ENCODE results near the gene NFE2.

NFE2 gene

DNA sequence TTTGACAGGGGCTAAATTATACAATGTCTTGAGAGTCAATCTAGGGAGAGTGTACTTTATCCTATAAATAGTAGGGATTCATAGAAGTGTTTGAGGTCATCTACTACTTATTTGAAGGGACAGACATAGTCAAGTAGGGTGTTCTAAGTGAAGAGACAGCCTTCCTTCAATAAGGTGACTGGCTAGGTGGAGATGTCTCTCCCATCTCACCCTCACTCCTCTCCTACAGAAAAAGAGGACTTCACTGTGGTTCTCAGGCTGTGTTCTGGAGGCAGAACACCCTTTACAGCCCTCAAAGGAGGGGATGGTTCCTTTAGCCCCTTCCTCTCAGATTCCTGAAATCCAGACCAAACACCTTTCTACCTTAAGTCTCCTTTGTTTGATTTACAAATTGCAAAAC, 2.8 kb upstream of the NFE2 start:
- H3K36me3 ChIP-seq (ENCODE audit: insufficient read depth, low read length), result no peaks in the 10 kb centered on the region
- no peaks in the 10 kb centered on the region; the same call in 1 of the 2 replicates for H3K27me3 ChIP-seq (ENCODE audit: insufficient read depth, low read length)
- no peak overlapping the region for H3K27ac ChIP-seq (ENCODE audit: low read depth, low read length)
- no peaks in the 10 kb centered on the region for H3K9me3 ChIP-seq (ENCODE audit: insufficient read depth, low read depth, low read length)
- H3K4me3 ChIP-seq (ENCODE audit: low read length), result no peak overlapping the region
- peaks cover 44% of the 10 kb centered on the region for H3K4me1 ChIP-seq (ENCODE audit: insufficient read depth, low read length)
- no peak overlapping the region for H3K9ac ChIP-seq (ENCODE audit: low read depth, low read length)

- no peaks in the 10 kb centered on the region for H3K9me3 ChIP-seq (ENCODE audit: insufficient read depth, low read depth, low read length)
- H3K36me3 ChIP-seq (ENCODE audit: insufficient read depth, low read length), result no peaks in the 10 kb centered on the region
- peak overlapping the region; percentile 54 for H3K4me3 ChIP-seq (ENCODE audit: low read length)
- peaks cover 44% of the 10 kb centered on the region for H3K4me1 ChIP-seq (ENCODE audit: insufficient read depth, low read length)
- H3K9ac ChIP-seq (ENCODE audit: low read depth, low read length), result peak overlapping the region; percentile 76
- 10% methylated on average over 1 of the region's 1 CpG for WGBS
- no peaks in the 10 kb centered on the region; the same call in 1 of the 2 replicates for H3K27me3 ChIP-seq (ENCODE audit: insufficient read depth, low read length)
- peak overlapping the region; percentile 94 for H3K27ac ChIP-seq (ENCODE audit: low read depth, low read length)
Measured at GRCh38 chr12:54301428-54302048, 723 bp upstream of the NFE2 start.

GRCh38 chr12:54300225-54300731, 537 bp downstream of the NFE2 start:
- H3K9me3 ChIP-seq (ENCODE audit: insufficient read depth, low read depth, low read length), result no peaks in the 10 kb centered on the region
- no peaks in the 10 kb centered on the region; the same call in 1 of the 2 replicates for H3K27me3 ChIP-seq (ENCODE audit: insufficient read depth, low read length)
- WGBS, result 50% methylated on average over 2 of the region's 3 CpGs
- no peaks in the 10 kb centered on the region for H3K36me3 ChIP-seq (ENCODE audit: insufficient read depth, low read length)
- H3K4me1 ChIP-seq (ENCODE audit: insufficient read depth, low read length), result peaks cover 44% of the 10 kb centered on the region
- H3K9ac ChIP-seq (ENCODE audit: low read depth, low read length), result no peak overlapping the region
- H3K4me3 ChIP-seq (ENCODE audit: low read length), result peak overlapping the region; percentile 54
- peak overlapping the region; percentile 94 for H3K27ac ChIP-seq (ENCODE audit: low read depth, low read length)

DNA sequence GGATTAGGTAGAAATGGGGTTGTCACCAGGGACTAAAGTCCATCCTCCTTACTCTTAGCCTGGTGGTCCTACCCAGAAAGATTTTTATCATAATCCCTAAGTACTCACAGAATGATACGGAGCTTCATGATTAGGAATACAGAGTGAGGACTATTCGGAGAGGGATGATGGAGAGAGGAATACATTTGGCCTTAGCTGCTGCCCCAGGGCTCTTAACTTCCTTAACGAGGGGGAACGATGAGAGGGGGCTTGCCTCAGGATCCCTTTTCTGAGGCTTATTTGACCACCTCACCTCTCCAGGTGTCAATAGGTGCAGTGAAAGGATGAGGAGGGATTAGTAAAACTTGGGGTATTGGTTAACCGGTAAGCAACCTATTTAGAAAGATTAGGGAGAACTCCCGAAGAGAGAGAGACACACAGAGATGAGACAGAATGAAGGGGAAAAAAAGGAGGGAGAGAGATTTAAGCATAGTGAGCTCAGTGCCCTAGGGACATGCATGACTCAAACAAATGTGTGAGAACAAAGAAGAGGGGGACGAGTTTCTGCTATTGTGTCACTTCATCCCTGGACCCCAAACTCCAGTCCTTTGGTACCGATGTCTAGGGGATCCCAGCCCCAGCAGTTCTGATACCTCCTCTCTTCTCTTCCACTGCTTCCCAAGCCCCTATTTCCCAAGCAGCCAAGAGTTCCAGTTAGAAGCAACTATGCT, 1.1 kb downstream of the NFE2 start:
- Histone ChIP-seq H3K27me3 (ENCODE audit: insufficient read depth, low read length) (no peaks in the 10 kb centered on the region; the same call in 1 of the 2 replicates), H3K9me3 (ENCODE audit: insufficient read depth, low read depth, low read length) (no peaks in the 10 kb centered on the region), H3K9ac (ENCODE audit: low read depth, low read length) (no peak overlapping the region), H3K4me3 (ENCODE audit: low read length) (peak overlapping the region; percentile 54), H3K4me1 (ENCODE audit: insufficient read depth, low read length) (peaks cover 43% of the 10 kb centered on the region), H3K27ac (ENCODE audit: low read depth, low read length) (no peak overlapping the region), H3K36me3 (ENCODE audit: insufficient read depth, low read length) (no peaks in the 10 kb centered on the region)
- WGBS, result 64% methylated on average over 8 of the region's 8 CpGs

DNA sequence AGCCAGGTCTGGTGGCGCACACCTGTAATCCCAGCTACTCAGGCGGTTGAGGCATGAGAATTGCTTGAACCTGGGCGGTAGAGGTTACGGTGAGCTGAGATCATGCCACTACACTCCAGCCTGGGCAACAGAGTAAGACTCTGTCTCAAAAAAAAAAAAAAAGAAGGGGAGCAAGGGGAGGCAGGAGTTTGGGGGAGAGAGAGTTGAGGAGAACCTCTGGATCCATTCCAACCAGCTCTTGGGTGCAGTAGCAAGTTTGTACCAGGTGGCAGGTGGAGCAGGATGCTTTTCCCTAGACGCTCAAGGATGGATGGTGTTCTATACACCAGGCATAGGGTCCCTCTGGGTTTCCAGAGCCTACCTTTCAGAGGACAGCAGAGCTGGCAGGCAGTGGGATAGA, 1.9 kb downstream of the NFE2 start:
- H3K27me3 ChIP-seq (ENCODE audit: insufficient read depth, low read length), result no peaks in the 10 kb centered on the region; the same call in 1 of the 2 replicates

DNA sequence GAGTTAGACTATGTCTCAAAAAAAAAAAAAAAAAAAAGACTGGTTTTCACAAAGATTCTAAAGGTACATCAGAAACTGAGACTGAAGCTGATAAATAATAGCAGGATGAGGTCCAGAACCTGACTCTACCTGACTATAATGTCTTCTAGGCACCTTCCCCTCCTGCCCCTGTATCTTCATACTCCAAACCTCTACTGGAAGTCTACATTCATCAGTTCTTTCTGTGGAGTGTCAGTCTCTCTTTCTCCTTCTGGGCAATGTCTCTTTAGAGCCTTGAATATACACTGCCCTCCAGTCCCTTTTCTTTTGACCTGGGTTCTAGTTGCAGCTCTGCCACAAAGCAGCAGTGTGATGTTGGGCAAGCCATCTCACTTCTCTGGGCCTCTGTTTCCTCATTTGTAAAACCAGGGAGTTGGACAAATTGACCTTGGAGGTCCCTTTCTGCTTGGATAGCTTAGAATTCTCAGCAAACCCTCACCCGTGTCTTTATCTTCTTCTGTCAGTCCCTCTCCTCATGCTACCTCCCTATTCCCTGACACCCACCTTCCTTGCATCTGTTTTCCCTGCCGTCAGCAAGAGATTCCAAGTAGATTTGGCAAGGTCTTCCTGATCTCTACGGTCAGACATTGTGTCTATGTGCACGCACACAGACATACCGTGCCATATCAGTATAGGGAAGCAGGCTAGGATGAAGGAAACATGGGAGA, 4.3 kb downstream of the NFE2 start:
- Histone ChIP-seq H3K27ac (ENCODE audit: low read depth, low read length) (no peak overlapping the region), H3K9me3 (ENCODE audit: insufficient read depth, low read depth, low read length) (no peaks in the 10 kb centered on the region), H3K4me1 (ENCODE audit: insufficient read depth, low read length) (peaks cover 19% of the 10 kb centered on the region), H3K4me3 (ENCODE audit: low read length) (no peak overlapping the region), H3K27me3 (ENCODE audit: insufficient read depth, low read length) (no peaks in the 10 kb centered on the region; the same call in 1 of the 2 replicates), H3K9ac (ENCODE audit: low read depth, low read length) (no peak overlapping the region), H3K36me3 (ENCODE audit: insufficient read depth, low read length) (no peaks in the 10 kb centered on the region)
- WGBS, result 90% methylated on average over 5 of the region's 5 CpGs

More for the DNA sequence above, 1.9 kb downstream of the NFE2 start:
- H3K36me3 ChIP-seq (ENCODE audit: insufficient read depth, low read length), result no peaks in the 10 kb centered on the region
- H3K9me3 ChIP-seq (ENCODE audit: insufficient read depth, low read depth, low read length), result no peaks in the 10 kb centered on the region
- H3K27ac ChIP-seq (ENCODE audit: low read depth, low read length), result no peak overlapping the region
- no peak overlapping the region for H3K9ac ChIP-seq (ENCODE audit: low read depth, low read length)
- 93% methylated on average over 5 of the region's 5 CpGs for WGBS
- no peak overlapping the region for H3K4me3 ChIP-seq (ENCODE audit: low read length)
- H3K4me1 ChIP-seq (ENCODE audit: insufficient read depth, low read length), result peaks cover 35% of the 10 kb centered on the region

DNA sequence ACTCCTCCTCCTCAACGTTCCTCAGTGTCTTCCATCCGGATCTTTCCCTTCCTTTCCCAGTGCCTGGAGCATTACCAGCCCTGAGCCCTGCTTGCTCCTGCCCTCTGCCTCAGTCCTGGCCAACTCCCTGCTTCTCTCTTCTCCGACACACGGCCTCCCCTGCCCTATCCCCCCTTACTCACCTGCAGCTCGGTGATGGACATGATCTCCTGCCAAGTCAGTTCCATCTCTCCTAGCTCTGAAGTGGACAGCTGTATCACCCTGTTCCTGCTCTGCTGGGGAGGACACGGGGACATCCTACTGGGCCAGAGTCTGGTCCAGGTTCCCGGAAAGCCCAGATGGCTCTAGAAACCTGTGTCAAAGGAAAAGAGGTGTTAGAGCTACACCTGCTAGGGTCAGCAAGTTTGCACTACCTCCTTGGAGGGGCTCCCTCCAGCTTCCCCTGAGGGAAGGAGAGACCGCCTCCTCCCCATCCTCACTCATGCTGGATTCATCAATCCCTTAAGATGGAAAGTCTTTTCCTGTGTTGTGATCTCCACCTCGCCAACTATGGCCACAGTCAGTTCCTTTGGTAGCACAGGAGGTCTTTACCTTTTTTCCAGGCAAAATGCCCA, 5.8 kb downstream of the NFE2 start:
- Histone ChIP-seq H3K4me3 (ENCODE audit: low read length) (no peak overlapping the region), H3K9me3 (ENCODE audit: insufficient read depth, low read depth, low read length) (no peaks in the 10 kb centered on the region), H3K27ac (ENCODE audit: low read depth, low read length) (no peak overlapping the region)

DNA sequence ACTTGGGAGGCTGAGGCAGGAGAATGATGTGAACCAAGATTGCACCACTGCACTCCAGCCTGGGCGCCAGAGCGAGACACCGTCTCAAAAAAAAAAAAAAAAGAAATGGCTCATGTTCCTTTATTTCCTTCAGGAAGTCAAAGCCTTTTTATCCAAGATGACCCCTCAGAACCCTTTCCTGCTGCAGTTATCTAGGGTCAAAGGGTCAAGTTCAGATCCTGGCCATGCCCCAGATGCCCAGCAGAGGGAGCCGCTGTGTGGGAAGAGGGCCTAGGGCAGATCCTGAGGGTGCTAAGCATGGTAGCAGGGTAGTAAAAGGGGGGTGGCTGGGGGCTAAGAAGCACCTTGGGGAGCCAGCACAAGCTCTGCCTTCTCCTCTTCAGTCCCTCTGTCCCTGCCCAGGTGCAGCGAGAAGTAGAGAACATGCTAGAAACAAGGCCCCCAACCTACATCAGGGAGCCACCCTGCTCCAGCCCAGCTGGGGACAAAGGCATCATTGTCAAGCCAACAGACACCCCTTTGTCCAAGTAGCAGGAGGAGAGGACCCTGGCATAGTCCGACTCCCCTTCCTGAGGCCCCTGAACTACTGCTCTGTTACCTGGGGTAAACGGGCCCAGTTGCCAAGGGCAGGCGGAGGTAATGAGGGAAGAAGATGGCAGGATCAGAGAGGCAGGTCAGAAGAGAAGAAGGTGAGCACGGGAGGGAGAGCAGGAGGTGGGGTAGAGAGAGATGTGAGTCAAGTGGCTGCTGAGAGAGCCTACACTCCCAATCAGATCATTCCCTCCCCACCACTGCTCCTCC, 6.5 kb downstream of the NFE2 start:
- WGBS, result 76% methylated on average over 9 of the region's 9 CpGs
- H3K36me3 ChIP-seq (ENCODE audit: insufficient read depth, low read length), result no peaks in the 10 kb centered on the region
- H3K4me1 ChIP-seq (ENCODE audit: insufficient read depth, low read length), result peaks cover 2% of the 10 kb centered on the region
- H3K27me3 ChIP-seq (ENCODE audit: insufficient read depth, low read length), result no peaks in the 10 kb centered on the region; the same call in 1 of the 2 replicates
- no peak overlapping the region for H3K9ac ChIP-seq (ENCODE audit: low read depth, low read length)
- no peak overlapping the region for H3K4me3 ChIP-seq (ENCODE audit: low read length)
- H3K27ac ChIP-seq (ENCODE audit: low read depth, low read length), result no peak overlapping the region
- no peaks in the 10 kb centered on the region for H3K9me3 ChIP-seq (ENCODE audit: insufficient read depth, low read depth, low read length)

More for the DNA sequence above, 5.8 kb downstream of the NFE2 start:
- Histone ChIP-seq H3K27me3 (ENCODE audit: insufficient read depth, low read length) (no peaks in the 10 kb centered on the region; the same call in 1 of the 2 replicates), H3K9ac (ENCODE audit: low read depth, low read length) (no peak overlapping the region), H3K36me3 (ENCODE audit: insufficient read depth, low read length) (no peaks in the 10 kb centered on the region), H3K4me1 (ENCODE audit: insufficient read depth, low read length) (peaks cover 10% of the 10 kb centered on the region)
- 84% methylated on average over 9 of the region's 9 CpGs for WGBS

GRCh38 chr12:54292931-54293241, 7.9 kb downstream of the NFE2 start:
- no peaks in the 10 kb centered on the region for H3K27me3 ChIP-seq (ENCODE audit: insufficient read depth, low read length)
- H3K9ac ChIP-seq (ENCODE audit: low read depth, low read length), result no peak overlapping the region
- no peak overlapping the region for H3K27ac ChIP-seq (ENCODE audit: low read depth, low read length)
- 95% methylated on average over 7 of the region's 7 CpGs for WGBS
- peaks cover 4% of the 10 kb centered on the region for H3K36me3 ChIP-seq (ENCODE audit: insufficient read depth, low read length)
- no peak overlapping the region for H3K4me3 ChIP-seq (ENCODE audit: low read length)
- no peaks in the 10 kb centered on the region for H3K4me1 ChIP-seq (ENCODE audit: insufficient read depth, low read length)
- H3K9me3 ChIP-seq (ENCODE audit: insufficient read depth, low read depth, low read length), result no peaks in the 10 kb centered on the region

GRCh38 chr12:54292083-54292930, 8.5 kb downstream of the NFE2 start:
- H3K9ac ChIP-seq (ENCODE audit: low read depth, low read length), result no peak overlapping the region
- H3K9me3 ChIP-seq (ENCODE audit: insufficient read depth, low read depth, low read length), result no peaks in the 10 kb centered on the region
- no peak overlapping the region for H3K4me3 ChIP-seq (ENCODE audit: low read length)
- no peak overlapping the region for H3K27ac ChIP-seq (ENCODE audit: low read depth, low read length)
- no peaks in the 10 kb centered on the region for H3K4me1 ChIP-seq (ENCODE audit: insufficient read depth, low read length)
- H3K27me3 ChIP-seq (ENCODE audit: insufficient read depth, low read length), result no peaks in the 10 kb centered on the region
- H3K36me3 ChIP-seq (ENCODE audit: insufficient read depth, low read length), result peaks cover 9% of the 10 kb centered on the region
- WGBS, result 96% methylated on average over 30 of the region's 30 CpGs
